Omental fat pad (tissue), 4 donors: ENCODE data around the gene RIOK3. TPM values are rescaled to one million over a fixed set of nuclear protein-coding genes. Genes with fewer than 3 reads are reported as not detected.

Source experiments
- ATAC-seq: fragments of 150-250 bp; one replicate; pipeline ENCODE4 v1.9.1; 2016; ENCODE audit warnings: mild to moderate bottlenecking, moderate library complexity; ENCODE audit not compliant: low FRiP score
- DNase-seq: peaks from one replicate; pipeline ENCODE4 v3.0.0-alpha.2; 2019; ENCODE audit warnings: low spot score
- CTCF ChIP-seq, 3 donors: fragments of 450-650 bp; IDR thresholded peaks; one replicate each; pipeline ENCODE4 v1.5.1; 2016 to 2017; ENCODE audit warnings: antibody characterized with exemption in 3 of 3, mild to moderate bottlenecking in 3 of 3, moderate library complexity in 2 of 3
- small RNA-seq: library from RNA; depleted of rRNA; stranded (forward); fragments of <200 nt; gene quantifications from one replicate; pipeline ENCODE3, GENCODE V24; 2016
- total RNA-seq, 4 donors: library from RNA; depleted of rRNA; stranded (reverse); fragments of >200 nt; gene quantifications; one replicate each; pipeline ENCODE4 v1.1.0, GENCODE V29; 2016

The RIOK3 gene
- total RNA-seq, 4 donors from 2014 or later: 45.3 to 88.1 (median 65.3) TPM

GRCh38 chr18:23529604-23530003 lies 76.5 kb downstream of the RIOK3 start:
- DNase-seq: no peak
- no peak for TF ChIP-seq CTCF (IDR thresholded peaks at IDR 0.05)
- ATAC-seq: peak; percentile 56

- ATAC-seq: no peak
- no peak for DNase-seq
- no peak for TF ChIP-seq CTCF (IDR thresholded peaks at IDR 0.05)
These were observed 77.1 kb downstream of the RIOK3 start for GRCh38 chr18:23530195-23530594.

- no peak for TF ChIP-seq CTCF (IDR thresholded peaks at IDR 0.05)
- DNase-seq (no peak), ATAC-seq (no peak)
These were observed 78.8 kb downstream of the RIOK3 start for GRCh38 chr18:23531912-23532311.

Small RNA genes within 50 kb of the gene (small RNA-seq; reads per million reads assigned to genes)
- gene AC026634.1: not detected
- gene RF00019: not detected

Other genes with a start within 250 kb of the RIOK3 start
- 10 to 100 TPM; 19.7 to 30.6 (median 23.8) TPM for gene RMC1, start 50.2 kb downstream of the RIOK3 start, total RNA-seq
- 100 to 1,000 TPM in 1 of 4 donors, 10 to 100 TPM in 3; 49.3 to 116 (median 54.7) TPM for gene NPC1, start 133.2 kb downstream of the RIOK3 start, total RNA-seq
- gene ANKRD29, start 209.6 kb downstream of the RIOK3 start, total RNA-seq: 10 to 100 TPM in 2 of 4 donors, 1 to 10 TPM in 2; 8.1 to 51.9 (median 15.3) TPM
- gene LAMA3, start 236.2 kb downstream of the RIOK3 start, total RNA-seq: 10 to 100 TPM; 16.9 to 57.5 (median 48.3) TPM